Measurements from ENCODE around the gene HOXA13. TPM values are rescaled to one million over a fixed set of nuclear protein-coding genes. Genes with fewer than 3 reads are reported as not detected.

Gene HOXA13
- total RNA-seq, 1 donor, result 1.3 TPM

- peak; percentile 5 for TF ChIP-seq CTCF (IDR thresholded peaks at IDR 0.05; ENCODE audit: insufficient read depth, low read depth, low read length)
- peak overlapping the region; percentile 86 for H3K4me3 ChIP-seq (ENCODE audit: low read depth, low read length)
- DNase-seq (ENCODE audit: low read depth), result peak; percentile 61
Observed at GRCh38 chr7:27205325-27206280, 5.7 kb upstream of the HOXA13 start.

- DNase-seq (ENCODE audit: low read depth), result peak; percentile 60
- TF ChIP-seq CTCF (IDR thresholded peaks at IDR 0.05; ENCODE audit: insufficient read depth, low read depth, low read length), result no peak
Observed at GRCh38 chr7:27204851-27205322, 5.0 kb upstream of the HOXA13 start.

GRCh38 chr7:27203964-27204594 lies 4.2 kb upstream of the HOXA13 start:
- peak overlapping the region; percentile 86 for H3K4me3 ChIP-seq (ENCODE audit: low read depth, low read length)
- DNase-seq (ENCODE audit: low read depth), result peak; percentile 17
- TF ChIP-seq CTCF (IDR thresholded peaks at IDR 0.05; ENCODE audit: insufficient read depth, low read depth, low read length), result no peak

More at GRCh38 chr7:27204851-27205322, 5.0 kb upstream of the HOXA13 start:
- H3K4me3 ChIP-seq (ENCODE audit: low read depth, low read length), result peak overlapping the region; percentile 86

GRCh38 chr7:27203365-27203953 lies 3.6 kb upstream of the HOXA13 start:
- TF ChIP-seq CTCF (IDR thresholded peaks at IDR 0.05; ENCODE audit: insufficient read depth, low read depth, low read length), result no peak
- H3K4me3 ChIP-seq (ENCODE audit: low read depth, low read length), result peak overlapping the region; percentile 86
- peak; percentile 13 for DNase-seq (ENCODE audit: low read depth)

- no peak for TF ChIP-seq CTCF (IDR thresholded peaks at IDR 0.05; ENCODE audit: insufficient read depth, low read depth, low read length)
- H3K4me3 ChIP-seq (ENCODE audit: low read depth, low read length), result peak overlapping the region; percentile 86
- peak; percentile 38 for DNase-seq (ENCODE audit: low read depth)
Observed at GRCh38 chr7:27202862-27203134, 2.9 kb upstream of the HOXA13 start.

GRCh38 chr7:27202018-27202861 lies 2.3 kb upstream of the HOXA13 start:
- no peak for TF ChIP-seq CTCF (IDR thresholded peaks at IDR 0.05; ENCODE audit: insufficient read depth, low read depth, low read length)
- peak overlapping the region; percentile 86 for H3K4me3 ChIP-seq (ENCODE audit: low read depth, low read length)
- peak; percentile 49 for DNase-seq (ENCODE audit: low read depth)
